GM23338 (cell line): Measurements from ENCODE around the gene KCMF1. TPM values are rescaled to one million over a fixed set of nuclear protein-coding genes. Genes with fewer than 3 reads are reported as not detected.

Experiments
- ATAC-seq: fragments of 200-7000 bp; cut with Tn5 transposase; 3 replicates; pipeline ENCODE4 v1.9.1; 2020
- DNase-seq: peaks from one replicate; pipeline ENCODE4 v3.0.0-alpha.2; 2015; ENCODE audit warnings: low spot score
- H2AFZ ChIP-seq: fragments of 200-600 bp; sonication (generic); 2 replicates; pipeline ENCODE4 v1.8.0; 2016; ENCODE audit warnings: antibody characterized with exemption, mild to moderate bottlenecking, moderate library complexity
- H3F3A ChIP-seq: fragments of 200-600 bp; sonication (generic); replicated peaks from 2 replicates; pipeline ENCODE4 v1.8.0; 2017; ENCODE audit warnings: antibody characterized with exemption, mixed run types, low read depth
- H3K27ac ChIP-seq: fragments of 200-600 bp; sonication (generic); 2 replicates; pipeline ENCODE4 v1.6.1; 2016; ENCODE audit warnings: low read depth
- H3K27me3 ChIP-seq: fragments of 200-600 bp; sonication (generic); 2 replicates; pipeline ENCODE4 v1.8.0; 2016; ENCODE audit warnings: mild to moderate bottlenecking, mixed run types, moderate library complexity; ENCODE audit not compliant: insufficient read depth
- H3K36me3 ChIP-seq: fragments of 200-600 bp; sonication (generic); 2 replicates; pipeline ENCODE4 v1.8.0; 2016; ENCODE audit warnings: mild to moderate bottlenecking; ENCODE audit not compliant: insufficient read depth
- H3K4me1 ChIP-seq: fragments of 200-600 bp; sonication (generic); 2 replicates; pipeline ENCODE4 v1.8.0; 2016; ENCODE audit warnings: mild to moderate bottlenecking, moderate library complexity; ENCODE audit not compliant: insufficient read depth
- H3K4me2 ChIP-seq: fragments of 200-600 bp; sonication (generic); 2 replicates; pipeline ENCODE4 v1.7.1; 2017; ENCODE audit warnings: mixed run types
- H3K4me3 ChIP-seq: fragments of 200-600 bp; sonication (generic); 2 replicates; pipeline ENCODE4 v1.6.1; 2016; ENCODE audit warnings: mixed run types
- H3K79me2 ChIP-seq: fragments of 200-600 bp; sonication (generic); replicated peaks from 2 replicates; pipeline ENCODE4 v1.8.0; 2017; ENCODE audit warnings: mild to moderate bottlenecking; ENCODE audit not compliant: insufficient read depth
- H3K9me2 ChIP-seq: fragments of 200-600 bp; sonication (generic); 2 replicates; pipeline ENCODE4 v1.8.0; 2017; ENCODE audit not compliant: insufficient read depth
- H4K20me1 ChIP-seq: fragments of 200-600 bp; sonication (generic); replicated peaks from 2 replicates; pipeline ENCODE4 v1.8.0; 2017; ENCODE audit warnings: mild to moderate bottlenecking; ENCODE audit not compliant: insufficient read depth
- H3K27ac Mint-ChIP-seq: 2 replicates; pipeline ENCODE4 v1.8.0; 2020; ENCODE audit warnings: inconsistent platforms, mild to moderate bottlenecking, moderate library complexity, mixed read lengths
- H3K27me3 Mint-ChIP-seq: 3 replicates; pipeline ENCODE4 v1.8.0; 2022; ENCODE audit warnings: low read depth, mild to moderate bottlenecking, moderate library complexity, mixed read lengths, inconsistent platforms; ENCODE audit not compliant: insufficient read depth, poor library complexity
- H3K36me3 Mint-ChIP-seq: 3 replicates; pipeline ENCODE4 v1.8.0; 2021; ENCODE audit warnings: low read depth, mild to moderate bottlenecking, inconsistent platforms, moderate library complexity, mixed read lengths
- H3K4me1 Mint-ChIP-seq: 3 replicates; pipeline ENCODE4 v1.8.0; 2020; ENCODE audit warnings: mild to moderate bottlenecking, inconsistent platforms, mixed read lengths
- H3K4me3 Mint-ChIP-seq: 3 replicates; pipeline ENCODE4 v1.8.0; 2021; ENCODE audit warnings: moderate library complexity, mild to moderate bottlenecking, inconsistent platforms, mixed read lengths
- H3K9me3 Mint-ChIP-seq: 3 replicates; pipeline ENCODE4 v1.8.0; 2020; ENCODE audit warnings: moderate library complexity, mild to moderate bottlenecking, inconsistent platforms, mixed read lengths
- CTCF ChIP-seq, 2 experiments: fragments of 200-600 bp in 1 of 2; sonication (generic) in 1 of 2; conservative IDR thresholded peaks; 2 replicates each; pipeline versions ENCODE4 v1.5.1 to v1.6.1; 2016 to 2017; ENCODE audit warnings: antibody characterized with exemption in 2 of 2, low read depth in 2 of 2, mild to moderate bottlenecking in 2 of 2, moderate library complexity in 1 of 2
- EZH2 ChIP-seq: fragments of 200-600 bp; sonication (generic); IDR thresholded peaks from one replicate; pipeline ENCODE4 v1.8.0; 2017; ENCODE audit warnings: antibody characterized with exemption, mild to moderate bottlenecking, low read depth; ENCODE audit not compliant: unreplicated experiment
- EZH2phosphoT487 ChIP-seq: fragments of 200-600 bp; sonication (generic); IDR thresholded peaks from one replicate; pipeline ENCODE4 v1.8.1; 2018; ENCODE audit warnings: antibody characterized with exemption; ENCODE audit not compliant: unreplicated experiment
- JUNB ChIP-seq: IDR thresholded peaks from one replicate; pipeline ENCODE4 v1.6.1; 2016; ENCODE audit warnings: antibody characterized with exemption; ENCODE audit not compliant: unreplicated experiment
- NANOG ChIP-seq: IDR thresholded peaks from 2 replicates; pipeline ENCODE4 v1.6.1; 2016; ENCODE audit warnings: antibody characterized with exemption, borderline replicate concordance
- POLR2AphosphoS5 ChIP-seq: IDR thresholded peaks from 2 replicates; pipeline ENCODE4 v1.6.1; 2016; ENCODE audit warnings: antibody characterized with exemption, low read depth
- STAT1 ChIP-seq: IDR thresholded peaks from one replicate; pipeline ENCODE4 v1.6.1; 2016; ENCODE audit warnings: antibody characterized with exemption; ENCODE audit not compliant: unreplicated experiment
- ZNF114 ChIP-seq: fragments of 250-450 bp; sonication (Bioruptor Pico); IDR thresholded peaks from 2 replicates; pipeline ENCODE4 v1.5.0; 2020; ENCODE audit warnings: mild to moderate bottlenecking, moderate library complexity
- ZNF331 ChIP-seq: fragments of 250-450 bp; sonication (Bioruptor Pico); IDR thresholded peaks from 2 replicates; pipeline ENCODE4 v1.5.0; 2020; ENCODE audit warnings: low read depth, mild to moderate bottlenecking, moderate library complexity
- polyA plus RNA-seq: library from polyadenylated mRNA; unstranded; fragments of >200 nt; fragmentation: Nextera tagmentation; extraction: Ambion mirVana; gene quantifications from 2 replicates; pipeline ENCODE4 v1.2.1, GENCODE V29; 2016
- total RNA-seq: library from RNA; depleted of rRNA; stranded (reverse); fragments of >200 nt; shearing (Covaris generic); gene quantifications from 2 replicates; pipeline ENCODE4 v1.2.3, GENCODE V29; 2014
- TF ChIP-seq, protein P1 (sequence below): fragments of 250-450 bp; sonication (Bioruptor Pico); IDR thresholded peaks from 2 replicates; pipeline ENCODE4 v1.5.0; 2020; ENCODE audit warnings: mild to moderate bottlenecking, moderate library complexity

The KCMF1 gene
- total and polyA plus RNA-seq, 2 experiments from 2014 or later = 29.3 to 120 TPM

DNA sequence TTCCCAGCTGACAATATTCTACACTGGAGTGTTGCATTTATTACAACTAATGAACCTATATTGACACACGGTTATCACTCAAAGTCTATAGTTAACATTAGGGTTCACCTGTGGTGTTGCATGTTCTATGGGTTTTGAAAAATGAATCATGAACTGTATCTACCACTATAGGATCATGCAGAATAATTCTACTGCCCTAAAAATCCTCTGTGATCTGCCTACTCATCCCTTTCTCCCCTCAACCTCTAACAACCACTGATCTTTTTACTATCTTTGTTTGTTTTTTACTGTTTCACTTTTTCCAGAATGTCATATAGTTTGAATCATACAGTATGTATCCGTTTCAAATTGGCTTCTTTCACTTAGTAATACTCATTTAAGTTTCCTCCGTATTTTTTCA is 114.6 kb downstream of the KCMF1 start:
- H3K4me1 ChIP-seq = peaks cover 25% of the 10 kb centered on the region
- no peaks in the 10 kb centered on the region for H3K36me3 ChIP-seq
- ATAC-seq (no peak), DNase-seq (no peak)
- H3K9me2 ChIP-seq = peaks cover 5% of the 10 kb centered on the region; the same call in 1 of the 2 replicates
- H3K9me3 Mint-ChIP-seq = peaks cover 14% of the 10 kb centered on the region; the same call in 2 of the 3 replicates
- peaks cover 25% of the 10 kb centered on the region for H3K4me1 Mint-ChIP-seq
- peaks cover 4% of the 10 kb centered on the region for H3K27me3 Mint-ChIP-seq
- no peaks in the 10 kb centered on the region for H3K27me3 ChIP-seq
- peaks cover 9% of the 10 kb centered on the region; the same call in 2 of the 3 replicates for H3K36me3 Mint-ChIP-seq
- H3K27ac Mint-ChIP-seq = no peak overlapping the region
- H3K27ac ChIP-seq = no peak overlapping the region
- no peak overlapping the region for H3K4me3 Mint-ChIP-seq
- H3K4me2 ChIP-seq = no peak overlapping the region
- 0 out of 2 replicates have a peak, but pooled peaks cover 11% of the 10 kb centered on the region for H3F3A ChIP-seq
- no peak for TF ChIP-seq EZH2phosphoT487
- TF ChIP-seq ZNF114 = no peak
- no peak for TF ChIP-seq POLR2AphosphoS5
- TF ChIP-seq, protein P1, sequence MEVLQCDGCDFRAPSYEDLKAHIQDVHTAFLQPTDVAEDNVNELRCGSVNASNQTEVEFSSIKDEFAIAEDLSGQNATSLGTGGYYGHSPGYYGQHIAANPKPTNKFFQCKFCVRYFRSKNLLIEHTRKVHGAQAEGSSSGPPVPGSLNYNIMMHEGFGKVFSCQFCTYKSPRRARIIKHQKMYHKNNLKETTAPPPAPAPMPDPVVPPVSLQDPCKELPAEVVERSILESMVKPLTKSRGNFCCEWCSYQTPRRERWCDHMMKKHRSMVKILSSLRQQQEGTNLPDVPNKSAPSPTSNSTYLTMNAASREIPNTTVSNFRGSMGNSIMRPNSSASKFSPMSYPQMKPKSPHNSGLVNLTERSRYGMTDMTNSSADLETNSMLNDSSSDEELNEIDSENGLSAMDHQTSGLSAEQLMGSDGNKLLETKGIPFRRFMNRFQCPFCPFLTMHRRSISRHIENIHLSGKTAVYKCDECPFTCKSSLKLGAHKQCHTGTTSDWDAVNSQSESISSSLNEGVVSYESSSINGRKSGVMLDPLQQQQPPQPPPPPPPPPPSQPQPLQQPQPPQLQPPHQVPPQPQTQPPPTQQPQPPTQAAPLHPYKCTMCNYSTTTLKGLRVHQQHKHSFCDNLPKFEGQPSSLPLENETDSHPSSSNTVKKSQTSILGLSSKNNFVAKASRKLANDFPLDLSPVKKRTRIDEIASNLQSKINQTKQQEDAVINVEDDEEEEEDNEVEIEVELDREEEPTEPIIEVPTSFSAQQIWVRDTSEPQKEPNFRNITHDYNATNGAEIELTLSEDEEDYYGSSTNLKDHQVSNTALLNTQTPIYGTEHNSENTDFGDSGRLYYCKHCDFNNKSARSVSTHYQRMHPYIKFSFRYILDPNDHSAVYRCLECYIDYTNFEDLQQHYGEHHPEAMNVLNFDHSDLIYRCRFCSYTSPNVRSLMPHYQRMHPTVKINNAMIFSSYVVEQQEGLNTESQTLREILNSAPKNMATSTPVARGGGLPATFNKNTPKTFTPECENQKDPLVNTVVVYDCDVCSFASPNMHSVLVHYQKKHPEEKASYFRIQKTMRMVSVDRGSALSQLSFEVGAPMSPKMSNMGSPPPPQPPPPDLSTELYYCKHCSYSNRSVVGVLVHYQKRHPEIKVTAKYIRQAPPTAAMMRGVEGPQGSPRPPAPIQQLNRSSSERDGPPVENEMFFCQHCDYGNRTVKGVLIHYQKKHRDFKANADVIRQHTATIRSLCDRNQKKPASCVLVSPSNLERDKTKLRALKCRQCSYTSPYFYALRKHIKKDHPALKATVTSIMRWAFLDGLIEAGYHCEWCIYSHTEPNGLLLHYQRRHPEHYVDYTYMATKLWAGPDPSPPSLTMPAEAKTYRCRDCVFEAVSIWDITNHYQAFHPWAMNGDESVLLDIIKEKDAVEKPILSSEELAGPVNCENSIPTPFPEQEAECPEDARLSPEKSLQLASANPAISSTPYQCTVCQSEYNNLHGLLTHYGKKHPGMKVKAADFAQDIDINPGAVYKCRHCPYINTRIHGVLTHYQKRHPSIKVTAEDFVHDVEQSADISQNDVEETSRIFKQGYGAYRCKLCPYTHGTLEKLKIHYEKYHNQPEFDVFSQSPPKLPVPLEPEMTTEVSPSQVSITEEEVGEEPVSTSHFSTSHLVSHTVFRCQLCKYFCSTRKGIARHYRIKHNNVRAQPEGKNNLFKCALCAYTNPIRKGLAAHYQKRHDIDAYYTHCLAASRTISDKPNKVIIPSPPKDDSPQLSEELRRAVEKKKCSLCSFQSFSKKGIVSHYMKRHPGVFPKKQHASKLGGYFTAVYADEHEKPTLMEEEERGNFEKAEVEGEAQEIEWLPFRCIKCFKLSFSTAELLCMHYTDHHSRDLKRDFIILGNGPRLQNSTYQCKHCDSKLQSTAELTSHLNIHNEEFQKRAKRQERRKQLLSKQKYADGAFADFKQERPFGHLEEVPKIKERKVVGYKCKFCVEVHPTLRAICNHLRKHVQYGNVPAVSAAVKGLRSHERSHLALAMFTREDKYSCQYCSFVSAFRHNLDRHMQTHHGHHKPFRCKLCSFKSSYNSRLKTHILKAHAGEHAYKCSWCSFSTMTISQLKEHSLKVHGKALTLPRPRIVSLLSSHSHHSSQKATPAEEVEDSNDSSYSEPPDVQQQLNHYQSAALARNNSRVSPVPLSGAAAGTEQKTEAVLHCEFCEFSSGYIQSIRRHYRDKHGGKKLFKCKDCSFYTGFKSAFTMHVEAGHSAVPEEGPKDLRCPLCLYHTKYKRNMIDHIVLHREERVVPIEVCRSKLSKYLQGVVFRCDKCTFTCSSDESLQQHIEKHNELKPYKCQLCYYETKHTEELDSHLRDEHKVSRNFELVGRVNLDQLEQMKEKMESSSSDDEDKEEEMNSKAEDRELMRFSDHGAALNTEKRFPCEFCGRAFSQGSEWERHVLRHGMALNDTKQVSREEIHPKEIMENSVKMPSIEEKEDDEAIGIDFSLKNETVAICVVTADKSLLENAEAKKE (CRISPR knock-in tag) = no peak
- no peak for TF ChIP-seq JUNB
- TF ChIP-seq CTCF (conservative IDR thresholded peaks at IDR 0.05; ENCODE audit: low read depth in 2 of 2) = no peak
- no peak for TF ChIP-seq NANOG
- no peak for TF ChIP-seq STAT1
- no peak for TF ChIP-seq ZNF331
- no peak for TF ChIP-seq EZH2
- H4K20me1 ChIP-seq = no peaks in the 10 kb centered on the region
- no peak overlapping the region for H2AFZ ChIP-seq
- no peak overlapping the region for H3K4me3 ChIP-seq
- no peaks in the 10 kb centered on the region for H3K79me2 ChIP-seq
